AG04449 (cell line): ENCODE results near the gene ANKS1A.

Source experiments
- CTCF ChIA-PET: fragments of 350-600 bp; formaldehyde crosslinking; extraction: SDS; loops from one replicate; lab custom pipeline; 2021; ENCODE audit warnings: antibody characterized with exemption; lab: Yijun Ruan, JAX
- POLR2A ChIA-PET: fragments of 400-600, 350-600 bp; formaldehyde crosslinking; extraction: SDS; loops from one replicate; lab custom pipeline; 2020; ENCODE audit warnings: antibody characterized with exemption, inconsistent platforms; lab: Yijun Ruan, JAX
- DNase-seq: peaks from one replicate; pipeline ENCODE4 v3.0.0-alpha.2; 2010; ENCODE audit warnings: low read depth, low spot score
- H3K4me3 ChIP-seq: 2 replicates; pipeline ENCODE4 v1.5.1; 2011; ENCODE audit warnings: low read depth, mild to moderate bottlenecking, control low read depth, low read length
- CTCF ChIP-seq: IDR thresholded peaks from one replicate; pipeline ENCODE4 v1.5.1; 2011; ENCODE audit warnings: mild to moderate bottlenecking, moderate library complexity, low read length, control low read depth, inconsistent platforms; ENCODE audit not compliant: insufficient read depth; ENCODE audit errors: missing control alignments

Gene ANKS1A

GRCh38 chr6:35089216-35089934 lies 200.3 kb downstream of the ANKS1A start:
- CTCF ChIA-PET = interaction anchor here (1.2 to 2.5 kb wide), 3 partner anchors 20 to 152 kb away, joined by 3 to 8 read pairs (median 6); no protein-coding TSS in a partner anchor

GRCh38 chr6:35089935-35090505 lies 201.0 kb downstream of the ANKS1A start:
- CTCF ChIA-PET = interaction anchor here (1.2 to 2.5 kb wide), 4 partner anchors 19 to 151 kb away, joined by 3 to 8 read pairs (median 6); no protein-coding TSS in a partner anchor
- POLR2A ChIA-PET = no interaction called here
- DNase-seq = peak; percentile 71
- no peak overlapping the region for H3K4me3 ChIP-seq
- TF ChIP-seq CTCF = no peak

More at GRCh38 chr6:35089216-35089934, 200.3 kb downstream of the ANKS1A start:
- H3K4me3 ChIP-seq = no peak overlapping the region
- POLR2A ChIA-PET = no interaction called here
- no peak for TF ChIP-seq CTCF
- DNase-seq = no peak

GRCh38 chr6:35090734-35091133 lies 201.7 kb downstream of the ANKS1A start:
- POLR2A ChIA-PET = no interaction called here
- DNase-seq = no peak
- TF ChIP-seq CTCF = no peak
- H3K4me3 ChIP-seq = no peak overlapping the region
- CTCF ChIA-PET = interaction anchor here (1.4 to 2.5 kb wide), 3 partner anchors 49 to 150 kb away, joined by 5 to 8 read pairs (median 6); no protein-coding TSS in a partner anchor

GRCh38 chr6:35091346-35092083 lies 202.5 kb downstream of the ANKS1A start:
- no peak for TF ChIP-seq CTCF
- ChIA-PET CTCF (interaction anchor here (0.9 to 2.5 kb wide), 6 partner anchors 10 to 150 kb away, joined by 3 to 8 read pairs (median 4); no protein-coding TSS in a partner anchor), POLR2A (no interaction called here)
- no peak for DNase-seq
- no peak overlapping the region for H3K4me3 ChIP-seq

- DNase-seq = peak; percentile 50
- no peak overlapping the region for H3K4me3 ChIP-seq
- ChIA-PET POLR2A (interaction anchor here (1.1 kb wide), 1 partner anchor 56 kb away, joined by 3 read pairs; no protein-coding TSS in a partner anchor), CTCF (interaction anchor here (0.9 to 1.7 kb wide), 7 partner anchors 11 to 204 kb away, joined by 3 to 7 read pairs (median 3); partner anchors contain the start of gene TAF11)
- no peak for TF ChIP-seq CTCF
Observed at GRCh38 chr6:35092362-35093117, 203.5 kb downstream of the ANKS1A start.
